Activated T-cell treated with anti-CD3 and anti-CD28 coated beads for 48 hours (primary cell): ENCODE results near the gene EVA1A.

Experiments used
- DNase-seq: peaks from one replicate; pipeline ENCODE4 v3.0.0-alpha.2; 2020; ENCODE audit warnings: low read depth

EVA1A gene

DNA sequence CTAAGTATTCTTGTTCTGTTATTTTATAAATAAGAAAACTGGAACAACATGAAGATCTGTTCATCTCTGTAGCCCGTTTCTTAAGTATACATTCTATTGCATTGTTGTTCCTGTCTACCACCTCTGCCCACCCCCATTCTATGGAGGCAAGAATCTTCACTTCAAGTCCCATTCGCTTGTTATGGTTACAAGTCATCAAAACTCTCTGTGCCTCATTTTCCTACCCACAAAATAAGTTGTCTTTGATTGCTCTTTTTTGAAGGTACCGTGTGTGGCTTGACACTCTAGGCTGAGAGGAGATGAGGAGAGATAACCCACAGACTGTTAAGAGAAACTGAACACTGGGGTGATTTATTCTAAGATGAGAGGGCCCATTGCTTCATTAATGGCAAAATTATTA lies 2.9 kb upstream of the EVA1A start:
- DNase-seq: no peak

DNA sequence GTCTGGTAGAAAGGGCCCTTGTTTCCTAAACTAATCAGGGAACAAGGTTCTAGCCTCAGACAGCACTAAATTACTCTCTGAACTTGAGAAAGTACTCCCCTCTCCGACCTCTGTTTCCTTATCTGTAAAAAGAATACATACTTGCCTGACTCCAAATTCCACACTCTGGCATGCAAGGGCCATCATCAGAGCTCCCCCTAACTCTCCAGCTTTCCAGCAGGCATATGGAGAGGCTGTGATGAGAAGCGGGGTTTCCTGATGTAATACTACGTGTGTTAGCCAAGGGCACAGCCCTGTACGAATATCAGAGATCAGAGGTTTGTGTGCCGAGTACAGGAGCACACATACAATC lies 1.8 kb upstream of the EVA1A start:
- DNase-seq: no peak

DNA sequence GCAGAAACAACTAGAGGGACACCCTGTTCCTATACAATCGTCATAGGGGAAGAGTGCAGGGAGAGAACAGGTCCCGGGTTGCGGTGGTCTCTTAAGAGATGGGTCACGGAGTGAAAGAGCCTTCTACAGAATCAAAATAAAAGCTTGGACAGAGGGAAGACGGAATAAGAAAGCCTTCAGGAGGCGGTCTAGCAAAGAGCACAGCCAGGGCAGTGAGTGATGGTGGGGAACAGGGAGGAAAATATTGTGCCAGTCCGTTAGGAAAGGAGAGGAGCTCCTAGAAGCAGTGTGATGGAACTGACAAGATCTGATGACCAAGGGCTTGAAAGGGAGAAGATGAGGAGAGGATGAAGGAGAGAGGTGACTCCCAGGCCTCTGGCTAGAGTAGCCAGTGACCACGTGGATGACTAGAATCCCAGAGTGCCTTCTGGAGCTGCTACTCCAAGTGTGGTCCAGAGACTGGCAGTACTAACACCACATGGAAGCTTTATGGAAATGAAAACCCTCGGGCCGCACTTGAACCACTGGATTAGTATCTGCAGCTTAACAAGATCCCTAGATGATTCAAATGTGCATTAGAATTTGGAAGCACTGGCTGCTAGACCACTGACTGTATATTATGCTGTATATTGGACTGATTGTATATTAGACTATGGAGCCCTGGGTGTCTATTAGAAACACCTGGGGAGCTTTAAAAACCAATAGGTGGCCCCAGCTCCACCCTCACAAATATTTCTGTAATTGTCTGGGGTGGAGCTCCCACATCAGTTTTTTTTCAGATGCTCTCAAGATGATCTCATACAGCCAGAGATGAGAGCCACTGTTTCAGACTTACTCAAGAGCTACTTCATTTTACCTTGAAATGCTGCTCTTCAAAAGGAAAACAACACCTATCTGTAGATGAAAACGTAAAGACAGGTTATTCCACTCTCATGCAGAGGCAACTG lies 1.1 kb upstream of the EVA1A start:
- DNase-seq: no peak

DNA sequence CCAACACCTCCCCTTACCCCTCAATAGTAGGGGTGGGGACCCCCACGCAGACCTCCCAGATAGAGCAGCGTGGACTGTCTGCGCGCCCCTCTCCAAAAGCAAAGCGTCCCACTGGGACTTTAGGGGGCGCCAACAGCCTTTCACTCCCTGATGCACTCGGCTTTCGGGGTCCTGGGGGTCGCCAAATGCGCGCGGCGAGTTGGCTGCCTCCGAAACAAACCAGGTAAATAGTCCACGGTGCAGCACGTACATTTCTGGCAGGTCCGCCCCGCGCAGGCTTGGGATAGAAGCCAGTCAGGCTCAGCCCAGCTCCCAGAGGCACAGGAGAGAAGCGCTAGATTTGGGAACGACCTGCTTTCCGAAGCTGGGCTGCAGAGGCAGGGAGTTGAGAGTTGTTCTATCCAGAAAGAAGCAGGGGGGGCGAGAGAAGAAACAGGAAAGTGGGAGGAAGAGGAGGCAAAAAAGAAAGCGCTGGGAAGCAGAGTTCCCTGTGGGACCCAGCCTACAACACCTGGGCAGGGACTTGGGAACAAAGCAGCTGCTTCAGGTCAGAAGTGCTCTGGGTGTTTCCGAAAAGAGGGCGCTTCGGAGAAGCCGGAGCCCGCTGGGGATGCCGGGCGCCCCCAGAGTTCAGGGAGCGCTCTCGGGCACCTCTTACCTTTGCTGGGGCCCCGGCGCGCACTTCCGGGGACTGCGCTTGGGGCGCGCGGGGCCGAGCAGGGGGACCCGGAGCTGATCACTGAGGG lies 544 bp downstream of the EVA1A start:
- peak; percentile 3 for DNase-seq

DNA sequence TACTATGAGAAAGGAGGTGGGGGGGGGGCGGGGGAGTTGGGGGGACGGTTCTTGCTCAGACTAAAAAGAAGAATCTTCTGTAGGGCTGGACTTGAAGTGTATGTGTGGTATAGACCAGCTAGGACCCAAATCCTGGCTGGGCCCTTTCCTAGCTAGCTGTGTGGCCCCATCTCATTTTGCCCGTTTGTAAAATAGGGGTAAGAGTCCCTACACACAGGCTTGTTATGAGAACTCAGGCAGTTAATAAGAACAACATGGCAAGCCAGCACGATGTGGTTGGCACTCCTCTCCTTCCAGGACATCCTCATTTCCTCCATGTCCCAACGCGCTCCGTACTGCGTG lies 1.1 kb downstream of the EVA1A start:
- DNase-seq: no peak

DNA sequence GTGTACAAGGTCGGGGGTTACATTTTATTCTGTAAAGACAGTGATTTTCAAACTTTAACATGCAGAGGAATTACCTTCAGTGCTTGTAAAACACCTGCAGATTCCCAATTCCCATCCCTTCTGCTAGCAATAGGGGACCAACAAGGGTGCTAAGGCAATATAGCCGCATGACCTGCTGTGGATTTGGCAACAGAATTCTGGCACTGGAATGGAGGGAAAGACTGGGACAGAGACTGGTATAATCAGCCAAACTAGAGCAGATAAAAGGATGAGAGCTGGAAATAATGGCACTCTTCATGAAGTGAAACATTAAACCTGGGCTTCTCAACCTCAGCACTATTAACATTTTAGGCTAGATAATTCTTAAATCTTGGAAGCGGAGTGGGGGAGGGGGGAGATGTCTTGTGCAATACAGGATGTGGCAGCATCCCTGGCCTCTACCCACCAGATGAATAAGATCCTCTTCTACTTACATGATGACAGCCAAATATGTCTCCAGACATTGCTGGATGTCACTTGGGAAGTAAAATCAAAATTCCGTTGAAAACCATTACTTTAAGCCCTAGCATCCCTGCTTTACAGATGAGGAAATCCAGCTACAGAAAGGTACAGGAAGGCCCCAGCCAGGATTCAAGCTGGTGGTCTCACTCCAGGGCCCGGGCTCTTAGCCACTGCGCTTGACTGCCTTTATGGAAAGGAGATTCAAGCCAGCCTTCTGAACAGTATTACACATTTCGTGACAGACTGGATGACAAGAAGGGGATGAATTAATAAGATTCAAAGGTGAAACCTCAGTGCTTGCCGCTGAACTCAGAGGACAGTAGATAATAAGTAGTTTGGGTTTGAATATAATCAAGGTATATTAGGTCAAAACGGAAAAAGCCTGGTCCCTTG lies 1.7 kb downstream of the EVA1A start:
- DNase-seq: no peak

DNA sequence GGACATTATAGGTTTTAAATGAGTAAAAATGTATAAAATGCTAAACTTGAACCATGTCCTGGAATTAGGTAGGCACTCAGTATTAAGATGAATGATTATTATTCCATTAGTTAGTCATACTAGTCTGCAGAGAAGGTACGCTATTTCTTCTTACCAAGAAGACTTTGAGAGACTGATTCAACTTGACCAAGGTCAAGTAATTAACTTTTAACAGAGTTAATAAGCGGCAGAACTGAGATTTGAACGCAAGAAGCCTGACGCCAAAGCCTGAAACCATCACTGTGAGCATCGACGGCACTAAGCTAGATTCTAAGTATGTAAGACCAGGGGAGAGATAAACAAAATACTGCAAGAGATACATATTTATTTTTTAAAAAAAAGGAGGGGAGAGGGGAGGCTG lies 2.6 kb downstream of the EVA1A start:
- no peak for DNase-seq

DNA sequence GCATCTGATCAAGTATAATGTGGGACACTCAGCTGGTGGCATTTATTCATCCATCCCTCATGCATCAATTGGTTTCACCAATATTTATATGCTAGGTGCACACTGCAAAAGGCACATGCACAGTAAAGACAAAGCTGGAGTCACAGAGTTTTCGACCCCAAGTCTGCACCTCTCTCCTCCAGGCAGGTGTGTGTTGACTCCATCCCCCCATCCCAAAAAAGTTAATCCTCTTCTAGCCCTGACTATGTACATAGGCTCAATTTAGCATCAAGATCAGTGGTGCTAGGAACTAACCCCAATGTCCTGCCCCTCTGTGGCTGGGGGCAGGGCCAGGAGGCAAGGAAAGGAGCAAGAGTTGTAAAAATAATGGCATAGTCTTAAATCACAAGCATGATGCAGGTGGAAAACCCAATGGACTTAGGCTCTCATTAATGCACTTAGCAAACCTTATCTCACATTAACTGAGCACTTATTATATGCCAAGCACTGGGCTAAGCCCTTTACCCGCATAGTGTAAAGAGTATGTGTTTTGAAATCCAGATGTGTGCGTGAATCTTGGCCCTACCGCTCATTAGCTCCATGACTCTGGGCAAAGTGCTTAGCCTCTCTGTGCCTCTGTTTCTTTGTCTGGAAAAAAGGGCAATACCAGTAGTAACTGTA lies 3.1 kb downstream of the EVA1A start:
- no peak for DNase-seq

DNA sequence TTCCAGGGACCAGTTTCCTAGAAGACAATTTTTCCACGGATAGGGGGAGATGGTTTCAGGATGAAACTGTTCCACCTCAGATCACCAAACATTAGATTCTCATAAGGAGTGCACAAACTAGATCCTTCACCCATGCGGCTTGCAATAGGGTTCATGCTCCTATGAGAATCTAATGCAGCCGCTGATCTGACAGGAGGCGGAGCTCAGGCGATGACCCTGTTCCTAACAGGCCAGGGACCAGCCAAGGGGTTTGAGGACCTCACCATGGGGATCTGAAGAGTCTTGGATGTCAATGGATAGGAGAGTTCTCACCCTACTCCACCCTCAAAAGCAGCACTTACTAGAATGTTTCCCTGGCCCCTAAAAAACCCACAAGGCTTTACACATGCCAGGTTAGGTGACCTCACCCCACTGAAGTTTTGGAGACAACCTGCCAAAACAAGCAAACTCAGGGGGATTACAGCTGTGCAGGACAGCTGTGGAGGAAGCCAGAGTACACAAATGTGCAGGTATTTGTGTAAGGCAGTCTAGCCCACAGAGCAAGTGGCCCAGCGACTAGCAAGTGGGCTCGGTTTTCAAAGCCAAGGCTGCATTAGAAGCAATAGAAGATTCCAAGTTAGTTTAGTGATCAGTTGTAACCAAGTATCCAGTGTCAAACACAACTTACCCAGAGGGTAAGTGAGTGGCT lies 3.9 kb downstream of the EVA1A start:
- DNase-seq: no peak

DNA sequence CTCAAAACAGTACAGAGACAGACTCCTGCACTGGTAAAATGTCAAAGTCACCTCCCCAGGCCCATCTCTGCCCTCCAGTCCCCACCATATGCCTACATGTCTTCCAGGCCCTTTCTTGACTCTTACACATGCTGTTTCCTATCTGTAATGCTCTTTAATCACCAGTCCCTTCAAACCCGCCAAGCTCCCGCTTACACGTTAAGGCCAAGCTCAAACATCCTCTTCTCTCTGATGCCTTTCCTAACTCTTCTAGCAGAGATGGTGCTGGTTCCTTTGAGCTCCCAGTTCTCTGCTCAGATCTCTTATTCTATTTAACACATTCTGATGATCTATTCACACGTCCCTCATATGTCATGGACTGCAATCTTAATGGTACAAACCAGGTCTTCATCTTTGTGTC lies 5.0 kb downstream of the EVA1A start:
- DNase-seq: no peak

DNA sequence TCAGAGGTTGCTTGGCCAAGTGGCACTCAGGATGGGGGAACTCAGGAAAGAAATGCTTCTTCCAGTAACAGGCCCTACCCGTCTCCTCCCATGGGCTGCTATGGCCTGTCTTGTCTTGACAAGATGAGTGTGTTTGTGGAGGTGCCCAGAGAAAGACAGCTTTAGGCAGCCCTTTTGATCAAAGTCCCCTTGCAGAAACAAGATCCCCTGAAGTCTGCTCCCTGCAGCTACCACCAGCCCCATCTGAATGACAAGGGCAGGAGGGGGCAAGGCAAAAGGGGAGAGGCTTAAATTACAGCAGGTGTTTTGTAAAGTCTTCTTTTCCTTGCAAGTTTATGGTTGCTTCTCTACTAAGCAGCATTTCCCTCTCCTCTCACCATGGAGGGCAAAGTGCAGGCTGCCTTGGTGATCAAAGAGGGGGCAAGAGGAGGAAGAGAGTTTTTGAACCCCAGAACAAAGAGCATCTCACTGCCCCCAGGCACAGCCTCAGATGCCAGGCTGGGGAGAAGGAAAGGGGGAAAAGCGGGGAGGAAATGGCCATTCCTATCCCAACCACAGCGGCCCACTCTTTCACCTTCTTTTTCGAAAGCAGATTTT lies 6.7 kb downstream of the EVA1A start:
- no peak for DNase-seq

DNA sequence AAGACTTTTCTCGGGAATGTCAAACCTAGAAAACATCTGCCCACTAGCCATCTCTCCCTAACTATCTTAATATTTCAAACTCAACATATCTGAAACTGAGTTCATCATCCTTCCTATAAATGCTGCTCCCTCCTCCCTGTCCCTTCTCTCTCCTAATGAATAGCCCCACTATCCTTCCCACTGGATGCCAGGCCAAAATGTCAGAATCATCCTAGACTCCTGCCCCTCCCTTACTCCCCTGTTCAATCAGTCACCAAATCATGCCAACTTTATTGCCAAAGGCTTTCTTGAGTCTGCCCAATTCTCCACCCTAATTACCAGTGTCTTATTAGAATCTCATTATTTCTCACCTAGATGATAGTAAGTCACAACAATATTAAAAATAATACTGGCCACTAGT lies 8.5 kb downstream of the EVA1A start:
- DNase-seq: no peak

DNA sequence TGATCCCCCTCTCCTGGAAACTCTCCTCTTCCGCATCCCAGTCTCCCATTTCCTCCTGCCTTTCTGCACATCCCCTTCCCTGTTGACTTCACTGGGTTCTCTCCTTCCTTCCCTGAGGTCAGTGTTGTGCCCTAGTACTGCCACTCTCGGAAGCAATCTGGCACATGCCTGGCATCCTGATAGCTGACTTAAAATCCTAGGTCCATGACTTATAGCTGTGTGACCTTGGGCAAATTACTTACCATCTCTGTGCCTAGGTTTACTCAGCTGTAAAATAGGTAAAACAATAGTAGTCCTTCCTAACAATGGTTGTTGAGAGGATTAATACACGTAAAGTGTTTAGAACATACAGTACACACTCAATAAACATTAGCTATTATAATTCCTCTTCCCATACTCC lies 9.3 kb downstream of the EVA1A start:
- DNase-seq: no peak

DNA sequence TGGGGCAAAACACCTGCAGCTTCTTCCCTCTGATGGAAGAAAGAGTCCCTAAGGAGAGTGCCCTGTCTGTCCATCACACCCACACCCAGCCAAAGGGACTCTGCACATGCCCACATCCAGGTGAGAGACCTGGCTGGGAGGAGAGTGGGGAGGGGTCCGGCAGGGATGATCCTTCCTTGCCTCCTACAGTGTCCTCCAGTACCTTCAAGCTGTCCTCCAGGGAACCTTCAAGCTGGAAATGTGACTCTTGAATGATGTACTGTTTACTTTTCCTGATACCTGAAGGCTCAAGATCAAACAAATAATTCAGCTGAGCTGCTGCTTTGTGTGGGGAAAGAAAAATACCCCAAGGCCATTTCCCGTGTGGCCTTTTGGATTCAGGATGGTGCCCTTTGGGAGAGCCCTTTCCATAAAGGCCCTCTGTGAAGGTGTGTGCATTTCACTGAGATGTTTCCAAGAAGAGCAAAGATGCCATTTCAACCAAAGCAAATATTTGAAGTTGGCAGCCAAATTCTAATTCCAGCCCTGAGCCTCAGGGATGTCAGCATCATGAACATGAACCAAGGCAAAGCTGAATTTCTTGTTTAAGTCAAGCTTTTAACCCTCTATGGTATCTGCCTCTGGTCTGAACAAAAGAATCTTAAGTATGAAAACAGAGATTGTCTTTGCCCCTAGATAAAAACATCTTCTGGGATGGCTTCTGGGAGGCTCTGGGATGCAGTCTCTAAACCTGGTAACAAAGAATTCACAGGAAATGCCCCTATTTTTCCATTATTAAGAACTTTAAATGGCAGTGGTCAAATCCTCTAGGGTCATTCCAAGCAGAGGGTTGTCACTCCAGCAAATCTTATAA lies 11.1 kb downstream of the EVA1A start:
- no peak for DNase-seq

DNA sequence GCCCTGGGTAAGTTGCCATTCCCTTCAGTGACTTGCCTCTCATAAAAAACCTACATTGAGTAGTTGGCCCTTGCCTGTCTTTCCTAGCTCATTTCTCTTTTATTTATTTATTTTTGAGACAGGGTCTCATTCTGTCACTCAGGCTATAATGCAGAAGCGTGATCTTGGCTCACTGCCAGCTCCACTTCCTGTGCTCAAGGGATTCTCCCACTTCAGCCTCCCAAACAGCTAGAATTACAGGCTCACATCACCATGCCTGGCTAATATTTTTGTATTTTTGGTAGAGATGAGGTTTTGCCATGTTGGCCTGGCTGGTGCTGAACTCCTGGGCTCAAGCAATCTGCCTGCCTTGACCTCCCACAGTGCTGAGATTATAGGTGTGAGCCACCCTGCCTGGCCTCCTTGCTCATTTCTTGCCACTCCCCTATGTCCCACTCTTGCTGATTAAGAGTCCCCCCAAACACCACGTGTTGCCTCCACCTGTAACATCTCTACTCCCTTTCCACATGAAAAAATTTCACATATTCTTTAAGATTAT lies 12.6 kb downstream of the EVA1A start:
- DNase-seq: no peak

DNA sequence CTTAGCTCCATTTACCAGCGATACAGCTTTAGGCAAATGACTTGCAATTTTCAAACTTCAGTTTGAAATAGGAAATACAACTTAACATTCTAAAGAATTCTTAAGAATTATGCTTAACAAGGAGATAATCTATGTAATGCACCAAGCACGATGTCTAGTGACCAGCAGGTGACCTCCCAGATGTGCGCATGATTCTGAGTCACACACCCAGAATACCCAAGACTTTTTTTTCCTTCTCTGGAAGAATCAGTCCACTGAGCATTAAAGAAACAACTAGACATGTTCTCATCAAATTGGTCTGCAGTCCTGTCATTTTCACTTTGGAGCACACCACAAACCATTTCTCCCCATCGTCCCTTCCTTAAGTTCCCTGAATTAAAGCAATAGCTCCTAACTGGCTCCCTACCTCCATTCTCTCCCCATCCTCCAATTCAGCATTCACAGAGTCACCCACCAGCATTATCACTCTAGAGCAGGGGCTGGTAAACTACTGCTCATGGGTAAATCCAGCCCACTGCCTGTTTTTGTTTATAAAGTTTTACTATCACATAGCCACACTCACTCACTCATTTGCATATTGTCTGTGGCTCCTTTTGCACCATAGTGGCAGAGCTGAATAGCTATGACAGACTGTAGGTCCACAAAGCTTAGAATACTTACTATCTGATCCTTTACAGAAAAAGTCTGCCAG lies 13.2 kb downstream of the EVA1A start:
- DNase-seq: no peak

DNA sequence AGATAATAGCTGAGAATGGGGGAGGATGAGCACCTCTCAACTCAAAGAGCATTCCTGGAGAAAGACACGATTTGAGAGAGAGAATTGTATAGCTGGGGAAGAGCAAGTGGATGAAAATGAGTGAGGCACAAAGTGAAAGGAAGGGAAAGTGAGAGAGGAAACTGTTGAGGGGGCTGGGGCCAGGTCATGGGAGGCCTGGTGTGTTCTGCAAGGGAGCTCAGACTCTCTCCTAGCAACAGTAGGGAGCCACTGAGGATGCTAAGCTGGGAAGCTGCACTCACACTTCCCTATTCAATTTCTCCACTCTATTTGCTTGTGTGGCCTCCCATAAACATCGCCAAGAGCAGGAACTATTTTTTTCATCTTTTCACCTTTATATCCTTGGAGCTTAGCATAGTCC lies 14.8 kb downstream of the EVA1A start:
- DNase-seq: no peak

DNA sequence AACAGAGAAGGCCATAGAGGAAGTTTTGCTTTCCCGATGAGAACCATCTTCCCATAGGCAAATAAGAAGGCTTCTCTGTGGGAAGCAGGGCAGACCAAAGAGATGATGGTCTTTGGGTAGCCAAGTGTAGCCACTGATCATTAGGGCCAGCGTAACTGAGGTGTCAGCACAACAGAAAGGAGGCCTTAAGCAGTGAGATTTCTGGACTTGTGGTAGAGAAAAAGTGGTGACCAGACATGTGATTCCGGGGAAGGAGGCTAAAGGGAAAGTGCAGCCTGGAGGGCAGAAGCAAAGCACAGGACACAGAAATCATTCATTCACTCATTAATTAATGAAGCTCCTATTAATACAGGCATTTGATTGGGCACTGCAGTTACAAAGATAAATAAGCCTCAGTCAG lies 15.4 kb downstream of the EVA1A start:
- DNase-seq: no peak

DNA sequence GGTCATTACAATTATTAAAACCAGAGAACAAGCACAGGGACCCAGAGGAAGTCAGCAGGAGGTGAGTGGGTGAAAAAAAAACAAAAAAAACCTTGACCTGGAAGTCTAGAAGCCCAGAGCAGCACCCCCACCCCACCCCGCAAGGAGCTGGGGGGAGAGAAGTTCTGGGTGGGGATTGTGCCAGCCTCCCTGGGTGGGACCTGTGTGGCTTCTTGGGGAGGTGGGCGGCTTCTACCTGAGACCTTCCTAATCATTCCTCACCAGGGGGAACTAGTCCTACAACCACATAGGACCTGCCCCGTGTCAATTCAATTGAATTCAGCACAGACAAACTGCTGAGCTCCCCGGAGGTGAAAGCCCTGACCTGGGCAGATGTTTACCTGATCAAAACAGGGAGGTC lies 17.3 kb downstream of the EVA1A start:
- no peak for DNase-seq
